ENCODE data around the gene VAPA.

Gene VAPA

DNA sequence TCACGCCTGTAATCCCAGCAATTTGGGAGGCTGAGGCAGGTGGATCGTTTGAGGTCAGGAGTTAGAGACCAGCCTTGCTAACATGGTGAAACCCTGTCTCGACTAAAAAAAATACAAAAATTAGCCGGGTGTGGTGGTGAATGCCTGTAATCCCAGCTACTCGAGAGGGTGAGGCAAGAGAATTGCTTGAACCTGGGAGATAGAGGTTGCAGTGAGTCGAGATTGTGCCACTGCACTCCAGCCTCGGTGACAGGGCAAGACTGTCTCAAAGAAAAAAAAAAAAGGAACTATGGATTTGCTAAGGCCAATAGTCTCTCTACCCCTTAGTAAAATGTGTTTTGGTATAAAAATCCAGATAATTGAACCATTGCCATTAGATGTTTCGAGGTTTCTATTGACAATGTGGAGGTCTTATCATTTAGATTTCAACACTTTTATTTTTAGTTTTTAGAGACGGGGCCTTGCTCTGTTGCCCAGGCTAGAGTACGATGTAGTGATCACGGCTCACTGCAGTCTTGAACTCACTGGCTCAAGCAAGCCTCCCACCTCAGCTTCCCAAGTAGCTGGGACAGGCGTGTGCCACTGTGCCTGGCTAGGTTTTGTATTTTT is 29.2 kb upstream of the VAPA start:
- TF ChIP-seq CREB1 (IDR thresholded peaks at IDR 0.05; ENCODE audit: low read depth) (no peak), FOXM1 (IDR thresholded peaks at IDR 0.05; ENCODE audit: borderline replicate concordance, low read depth) (no peak), EP300 (IDR thresholded peaks at IDR 0.05; ENCODE audit: borderline replicate concordance) (no peak)

- TF ChIP-seq CEBPB (IDR thresholded peaks at IDR 0.05) = no peak
- TF ChIP-seq USF1 (IDR thresholded peaks at IDR 0.05) = no peak
- no peak for TF ChIP-seq NFIC (IDR thresholded peaks at IDR 0.05)
- no peak for TF ChIP-seq TAF1 (IDR thresholded peaks at IDR 0.05; ENCODE audit: low read depth)
- TF ChIP-seq TEAD4 (IDR thresholded peaks at IDR 0.05) = no peak
- TF ChIP-seq TCF12 (IDR thresholded peaks at IDR 0.05; ENCODE audit: low read depth) = no peak
- no peak for TF ChIP-seq FOXM1 (IDR thresholded peaks at IDR 0.05; ENCODE audit: borderline replicate concordance, low read depth)
- no peak for TF ChIP-seq YY1 (IDR thresholded peaks at IDR 0.05; ENCODE audit: low read depth)
- no peak for TF ChIP-seq MAX (IDR thresholded peaks at IDR 0.05)
- TF ChIP-seq, protein P1, sequence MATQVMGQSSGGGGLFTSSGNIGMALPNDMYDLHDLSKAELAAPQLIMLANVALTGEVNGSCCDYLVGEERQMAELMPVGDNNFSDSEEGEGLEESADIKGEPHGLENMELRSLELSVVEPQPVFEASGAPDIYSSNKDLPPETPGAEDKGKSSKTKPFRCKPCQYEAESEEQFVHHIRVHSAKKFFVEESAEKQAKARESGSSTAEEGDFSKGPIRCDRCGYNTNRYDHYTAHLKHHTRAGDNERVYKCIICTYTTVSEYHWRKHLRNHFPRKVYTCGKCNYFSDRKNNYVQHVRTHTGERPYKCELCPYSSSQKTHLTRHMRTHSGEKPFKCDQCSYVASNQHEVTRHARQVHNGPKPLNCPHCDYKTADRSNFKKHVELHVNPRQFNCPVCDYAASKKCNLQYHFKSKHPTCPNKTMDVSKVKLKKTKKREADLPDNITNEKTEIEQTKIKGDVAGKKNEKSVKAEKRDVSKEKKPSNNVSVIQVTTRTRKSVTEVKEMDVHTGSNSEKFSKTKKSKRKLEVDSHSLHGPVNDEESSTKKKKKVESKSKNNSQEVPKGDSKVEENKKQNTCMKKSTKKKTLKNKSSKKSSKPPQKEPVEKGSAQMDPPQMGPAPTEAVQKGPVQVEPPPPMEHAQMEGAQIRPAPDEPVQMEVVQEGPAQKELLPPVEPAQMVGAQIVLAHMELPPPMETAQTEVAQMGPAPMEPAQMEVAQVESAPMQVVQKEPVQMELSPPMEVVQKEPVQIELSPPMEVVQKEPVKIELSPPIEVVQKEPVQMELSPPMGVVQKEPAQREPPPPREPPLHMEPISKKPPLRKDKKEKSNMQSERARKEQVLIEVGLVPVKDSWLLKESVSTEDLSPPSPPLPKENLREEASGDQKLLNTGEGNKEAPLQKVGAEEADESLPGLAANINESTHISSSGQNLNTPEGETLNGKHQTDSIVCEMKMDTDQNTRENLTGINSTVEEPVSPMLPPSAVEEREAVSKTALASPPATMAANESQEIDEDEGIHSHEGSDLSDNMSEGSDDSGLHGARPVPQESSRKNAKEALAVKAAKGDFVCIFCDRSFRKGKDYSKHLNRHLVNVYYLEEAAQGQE (IDR thresholded peaks at IDR 0.05; ENCODE audit: low read depth) = no peak
- no peak for TF ChIP-seq CREB1 (IDR thresholded peaks at IDR 0.05; ENCODE audit: low read depth)
Observed at GRCh38 chr18:9885170-9886004, 28.4 kb upstream of the VAPA start, which contains the start of gene TXNDC2. TSS of gene TXNDC2 (plus strand) at chr18:9885973. CDS start at chr18:9886681, 708 bp downstream.

DNA sequence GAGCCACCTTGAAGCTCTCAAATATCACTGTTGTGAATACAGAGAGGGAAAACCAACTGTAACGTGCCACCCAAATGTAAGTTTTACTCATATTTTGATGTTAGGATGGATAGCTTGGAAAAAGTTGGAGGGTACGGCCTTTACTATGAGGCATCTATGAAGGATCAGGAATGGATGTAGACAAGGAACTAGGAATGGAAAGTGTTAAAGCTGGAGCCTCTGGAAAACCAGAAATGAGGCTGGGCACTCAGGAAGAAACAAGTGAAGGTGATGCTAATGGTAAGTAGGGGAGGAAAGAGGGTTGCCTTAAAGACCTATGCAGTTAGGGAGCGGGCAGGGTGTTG is 27.8 kb upstream of the VAPA start:
- TF ChIP-seq TEAD4 (IDR thresholded peaks at IDR 0.05) (no peak), MAX (IDR thresholded peaks at IDR 0.05) (no peak), CEBPB (IDR thresholded peaks at IDR 0.05) (no peak), RAD21 (IDR thresholded peaks at IDR 0.05; ENCODE audit: low read depth) (no peak), FOXM1 (IDR thresholded peaks at IDR 0.05; ENCODE audit: borderline replicate concordance, low read depth) (no peak), EGR1 (IDR thresholded peaks at IDR 0.05) (no peak), EP300 (IDR thresholded peaks at IDR 0.05; ENCODE audit: borderline replicate concordance) (no peak), CREB1 (IDR thresholded peaks at IDR 0.05; ENCODE audit: low read depth) (no peak), TCF12 (IDR thresholded peaks at IDR 0.05; ENCODE audit: low read depth) (no peak)
- TF ChIP-seq, protein P1 (IDR thresholded peaks at IDR 0.05; ENCODE audit: low read depth) = no peak

GRCh38 chr18:9887992-9888391 is 25.8 kb upstream of the VAPA start:
- no peak for TF ChIP-seq RAD21 (IDR thresholded peaks at IDR 0.05; ENCODE audit: low read depth)
- no peak for TF ChIP-seq TAF1 (IDR thresholded peaks at IDR 0.05; ENCODE audit: low read depth)
- no peak for TF ChIP-seq TEAD4 (IDR thresholded peaks at IDR 0.05)
- TF ChIP-seq ZBTB7A (IDR thresholded peaks at IDR 0.05; ENCODE audit: low read depth) = no peak
- TF ChIP-seq CEBPB (IDR thresholded peaks at IDR 0.05) = no peak
- no peak for TF ChIP-seq EP300 (IDR thresholded peaks at IDR 0.05; ENCODE audit: borderline replicate concordance)
- TF ChIP-seq CREB1 (IDR thresholded peaks at IDR 0.05; ENCODE audit: low read depth) = no peak
- no peak for TF ChIP-seq FOXM1 (IDR thresholded peaks at IDR 0.05; ENCODE audit: borderline replicate concordance, low read depth)
- no peak for TF ChIP-seq NFIC (IDR thresholded peaks at IDR 0.05)

GRCh38 chr18:9890196-9890595 is 23.6 kb upstream of the VAPA start:
- TF ChIP-seq YY1 (IDR thresholded peaks at IDR 0.05; ENCODE audit: low read depth) (no peak), ZBTB7A (IDR thresholded peaks at IDR 0.05; ENCODE audit: low read depth) (no peak), MAX (IDR thresholded peaks at IDR 0.05) (no peak)

DNA sequence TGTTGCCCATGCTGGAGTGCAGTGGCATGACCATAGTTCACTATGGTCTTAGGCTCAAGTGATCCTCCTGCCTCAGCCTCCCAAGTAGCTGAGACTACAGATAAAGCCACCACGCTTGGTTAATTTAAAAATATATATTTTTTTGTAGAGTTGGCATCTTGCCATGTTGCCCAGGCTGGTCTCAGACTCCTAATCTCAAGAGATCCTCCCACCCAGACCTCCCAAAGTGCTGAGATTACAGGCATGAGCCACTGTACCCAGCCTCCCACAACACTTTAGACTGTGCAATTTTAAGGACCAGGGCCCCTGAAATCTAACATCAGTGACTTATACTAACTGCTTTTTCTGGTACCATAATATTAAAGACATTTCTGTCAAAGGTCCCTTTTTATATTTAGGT is 22.9 kb upstream of the VAPA start:
- TF ChIP-seq RAD21 (IDR thresholded peaks at IDR 0.05; ENCODE audit: low read depth) = no peak
- no peak for TF ChIP-seq USF1 (IDR thresholded peaks at IDR 0.05)
- no peak for TF ChIP-seq ZBTB7A (IDR thresholded peaks at IDR 0.05; ENCODE audit: low read depth)

All from Ishikawa (cell line).